HG02852 (cell line): ENCODE results near the gene TBC1D2B.
"Not testable (repeated sequence)": the region's sequence is repeated elsewhere in the genome, so short reads cannot be mapped to it uniquely, and the experiment has no call there.

ENCODE experiments used
- ATAC-seq: cut with Tn5 transposase; IDR thresholded peaks from one replicate; pipeline ENCODE4 v1.9.1; 2021; ENCODE audit warnings: mild to moderate bottlenecking, moderate library complexity; ENCODE audit not compliant: unreplicated experiment

The TBC1D2B gene

DNA sequence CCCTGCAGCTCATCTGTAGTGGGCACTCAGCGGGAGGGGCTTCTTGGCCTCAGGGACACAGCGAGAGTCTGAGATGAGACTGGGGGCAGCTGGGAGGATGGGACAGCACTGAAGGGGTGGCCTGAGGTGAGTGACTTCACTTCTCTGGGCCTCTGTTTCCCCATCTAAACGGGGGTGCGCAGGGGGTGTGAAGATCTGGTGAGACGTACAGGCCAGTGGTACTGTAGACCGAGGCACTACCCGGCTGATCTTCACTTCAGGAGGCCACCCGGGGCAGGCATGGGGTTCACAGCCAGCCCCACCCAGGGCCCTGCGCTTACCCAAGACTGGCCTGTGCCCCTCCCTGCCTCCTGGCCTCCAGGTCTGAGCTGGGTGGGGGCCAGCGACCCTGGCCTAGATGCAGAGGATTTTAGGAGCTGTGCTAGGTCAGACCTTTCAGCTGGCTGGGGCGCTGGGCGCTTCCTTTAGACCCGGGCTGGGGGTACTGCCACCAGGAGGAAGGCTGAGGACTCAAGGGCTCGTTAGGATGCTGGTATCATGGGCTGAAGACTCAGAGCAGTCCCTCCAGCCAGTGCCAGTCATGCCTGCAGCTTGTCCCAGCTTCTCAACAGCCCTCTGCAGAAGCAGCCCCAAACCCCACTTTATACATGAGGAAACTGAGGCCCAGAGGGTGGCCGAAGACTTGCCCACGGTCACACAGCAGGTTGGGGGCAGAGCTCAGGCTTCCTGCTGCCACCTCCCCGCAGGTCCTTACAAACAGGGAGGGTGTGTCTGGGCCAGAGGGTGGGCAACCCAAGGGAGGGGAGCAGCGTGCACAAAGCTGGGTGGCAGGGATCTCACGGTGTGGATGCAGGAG is 99.4 kb downstream of the TBC1D2B start:
- ATAC-seq: not testable (repeated sequence)

DNA sequence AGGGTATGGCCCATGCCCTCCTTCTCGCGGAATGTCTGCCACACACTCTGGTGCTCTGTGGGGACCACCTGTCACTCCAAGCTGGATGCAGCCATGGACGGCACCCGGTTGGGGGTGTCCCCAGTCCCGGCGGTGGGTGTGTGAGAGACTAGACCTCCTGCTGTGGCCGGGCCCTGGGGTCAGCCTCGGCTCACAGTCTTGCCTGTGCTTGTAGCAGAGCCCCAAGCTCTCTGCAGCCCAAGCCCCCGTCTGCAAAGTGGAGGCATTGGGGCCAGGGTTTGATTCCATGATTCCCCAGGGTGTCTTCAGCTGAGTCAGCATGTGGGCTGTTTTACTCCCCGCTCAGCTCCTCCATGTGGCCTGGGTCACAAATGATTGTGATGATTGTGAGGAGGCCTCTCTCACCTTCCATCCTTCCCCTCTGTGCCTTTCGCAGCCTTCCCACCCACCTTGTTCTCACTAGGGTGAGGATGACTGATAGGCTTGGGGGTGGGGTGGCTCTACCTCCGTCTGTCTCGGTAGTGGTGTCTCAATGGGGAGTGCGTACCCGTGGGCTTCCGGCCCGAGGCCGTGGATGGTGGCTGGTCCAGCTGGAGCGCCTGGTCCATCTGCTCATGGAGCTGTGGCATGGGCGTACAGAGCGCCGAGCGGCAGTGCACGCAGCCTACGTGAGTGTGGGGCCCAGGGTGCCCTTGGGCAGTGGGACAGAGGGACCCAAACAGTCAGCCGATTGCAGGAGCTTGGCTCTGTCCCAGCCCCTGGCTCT is 100.6 kb downstream of the TBC1D2B start:
- ATAC-seq: not testable (repeated sequence)

DNA sequence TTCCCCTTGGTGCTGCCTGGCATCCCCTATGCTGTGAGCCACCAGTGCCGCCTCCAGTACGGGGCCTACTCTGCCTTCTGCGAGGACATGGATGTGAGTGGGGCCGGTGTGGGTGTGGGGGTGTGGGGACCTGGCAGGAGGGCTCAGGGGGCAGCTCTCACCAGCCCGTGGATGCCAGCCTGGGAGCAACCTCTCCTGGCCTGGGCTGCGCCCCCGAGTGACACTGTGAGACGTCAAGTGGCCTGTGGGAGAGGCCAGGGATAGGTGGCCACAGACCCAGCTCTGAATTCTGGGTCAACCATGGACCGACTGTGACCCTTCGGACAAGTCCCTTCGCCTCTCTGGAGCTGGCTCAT is 101.4 kb downstream of the TBC1D2B start:
- ATAC-seq: not testable (repeated sequence)

DNA sequence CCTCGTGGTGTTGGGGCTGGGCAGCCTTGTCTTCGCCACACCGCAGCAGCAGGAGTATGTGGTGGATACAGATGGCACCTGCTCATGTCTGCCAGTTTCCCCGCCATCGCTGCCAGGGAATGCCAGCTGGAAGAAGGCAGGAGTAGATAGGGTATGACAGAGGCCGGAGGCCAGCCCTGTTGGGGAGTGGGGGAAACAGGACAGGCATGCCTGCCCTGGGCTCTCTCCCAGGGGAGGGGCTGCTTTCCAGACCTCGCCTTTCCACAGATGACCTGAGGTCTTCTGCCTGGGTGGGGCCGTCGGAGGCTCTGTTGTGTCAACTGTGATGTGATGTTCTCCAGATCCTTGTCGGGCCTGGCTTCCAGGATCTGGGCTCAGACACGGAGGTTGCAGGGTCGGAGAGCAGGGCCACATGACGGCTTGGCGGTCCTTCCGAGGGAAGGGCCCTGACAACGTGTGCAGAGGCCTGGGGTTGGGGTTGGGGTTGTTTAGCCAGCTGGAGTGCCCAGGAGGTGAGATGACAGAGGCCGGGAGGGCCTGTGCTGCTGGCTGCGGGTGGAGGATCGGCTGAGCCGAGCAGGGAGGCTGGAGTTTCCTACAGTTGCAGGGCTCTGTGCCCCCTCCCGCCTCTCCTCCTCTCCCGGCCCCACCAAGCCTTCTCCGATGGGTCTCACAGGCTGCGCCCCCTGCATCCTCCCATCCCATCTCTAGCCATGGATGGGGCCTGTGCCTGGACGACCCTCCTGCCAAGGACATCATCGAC is 102.0 kb downstream of the TBC1D2B start:
- no peak for ATAC-seq

DNA sequence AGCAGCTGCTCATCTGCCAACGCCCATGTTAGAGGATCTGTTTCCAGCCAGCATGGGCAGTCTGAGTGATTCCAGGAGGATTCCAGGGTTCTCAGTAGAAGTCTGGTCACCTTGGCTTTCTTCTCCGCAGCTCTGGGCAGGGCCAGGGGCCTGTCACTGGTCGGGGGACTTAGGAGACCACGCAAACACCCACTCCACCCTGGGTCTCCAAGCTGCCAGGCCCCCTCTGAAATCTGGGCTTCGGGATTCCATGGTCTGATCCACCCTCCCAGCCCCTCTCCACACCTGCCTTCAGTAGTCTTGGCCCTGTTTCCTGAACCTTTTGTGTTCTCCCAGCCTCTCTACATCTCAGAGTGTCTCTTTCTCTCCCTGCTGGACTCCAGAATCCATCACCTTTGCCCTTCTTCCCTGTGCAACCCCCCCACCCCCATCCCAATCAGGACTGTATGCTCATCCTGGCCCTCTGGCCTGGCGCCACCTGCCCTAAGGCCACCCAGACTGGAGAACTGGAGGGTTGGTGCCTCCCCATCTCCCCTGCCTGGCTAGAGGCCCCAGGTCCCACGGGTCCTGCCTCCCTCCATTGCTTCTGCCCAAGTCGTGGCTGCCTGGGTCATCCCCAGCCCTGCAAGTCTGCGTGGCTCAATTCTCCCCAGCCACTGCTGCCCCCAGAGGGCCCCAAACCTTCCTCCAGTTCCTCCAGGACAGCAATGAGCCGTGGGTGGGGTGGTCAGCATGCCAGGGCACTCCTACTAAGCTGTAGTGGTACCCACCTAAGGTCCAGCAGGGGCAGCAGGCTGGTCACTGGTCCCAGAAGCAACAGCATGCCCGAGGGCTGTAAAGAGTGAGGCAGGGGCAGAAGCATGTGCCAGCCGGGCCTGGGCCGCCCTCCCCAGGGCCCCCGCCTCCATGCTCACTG is 102.8 kb downstream of the TBC1D2B start:
- no peak for ATAC-seq

DNA sequence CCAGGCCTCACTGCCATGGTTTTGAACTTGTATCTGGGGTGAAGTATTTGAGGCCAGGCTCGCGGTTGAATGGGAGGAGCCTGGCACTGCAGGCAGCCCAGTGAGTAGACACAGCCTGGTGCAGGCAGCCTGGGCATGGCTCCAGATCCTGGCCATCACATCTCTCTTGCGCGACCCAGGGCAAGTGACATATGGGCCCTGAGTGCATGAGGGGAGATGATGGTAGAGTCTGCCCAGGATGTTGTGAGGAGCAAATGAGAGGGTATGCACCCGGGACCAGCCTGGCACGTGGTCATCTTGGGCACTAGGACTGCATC is 103.5 kb downstream of the TBC1D2B start:
- ATAC-seq: no peak

DNA sequence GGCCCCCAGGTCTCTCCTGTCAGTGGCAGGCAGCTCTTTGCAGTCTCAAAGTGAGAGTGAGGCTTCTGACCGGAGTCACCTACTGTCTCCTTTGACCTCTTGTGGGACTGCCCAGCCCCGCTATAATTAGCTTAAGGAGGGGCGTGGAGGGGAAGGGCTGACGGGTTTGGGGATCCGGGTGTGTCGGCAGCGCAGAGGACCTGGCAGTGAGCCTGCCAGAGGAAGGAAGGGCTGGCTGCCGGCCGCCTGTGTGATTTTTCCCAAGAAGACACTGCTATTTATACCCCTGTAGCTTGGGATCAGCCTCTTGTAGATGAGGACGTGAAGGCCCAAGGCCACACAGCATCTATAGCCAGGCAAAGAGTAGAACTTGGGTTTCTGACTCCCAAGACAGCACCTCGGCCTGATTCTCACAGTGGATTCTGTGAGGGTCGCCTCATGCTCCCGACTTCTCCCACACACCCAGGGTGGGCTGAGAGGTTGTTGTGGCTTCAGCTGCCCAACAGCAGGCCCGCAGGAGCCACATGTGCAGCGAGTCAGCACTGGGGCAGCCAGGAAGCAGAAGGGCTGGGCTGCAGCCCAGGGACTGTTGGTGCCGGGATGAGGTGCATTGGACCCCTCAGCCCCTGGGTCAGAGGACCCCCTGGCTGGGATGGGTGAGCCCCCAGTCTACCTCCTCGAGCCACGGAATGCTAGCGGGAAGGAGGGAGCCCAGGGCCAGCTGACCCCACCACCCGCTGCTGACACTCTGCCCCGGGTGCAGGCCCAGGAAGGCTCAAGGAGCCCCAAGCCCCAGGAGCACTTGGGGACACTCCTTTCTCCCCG is 104.0 kb downstream of the TBC1D2B start:
- ATAC-seq: not testable (repeated sequence)

DNA sequence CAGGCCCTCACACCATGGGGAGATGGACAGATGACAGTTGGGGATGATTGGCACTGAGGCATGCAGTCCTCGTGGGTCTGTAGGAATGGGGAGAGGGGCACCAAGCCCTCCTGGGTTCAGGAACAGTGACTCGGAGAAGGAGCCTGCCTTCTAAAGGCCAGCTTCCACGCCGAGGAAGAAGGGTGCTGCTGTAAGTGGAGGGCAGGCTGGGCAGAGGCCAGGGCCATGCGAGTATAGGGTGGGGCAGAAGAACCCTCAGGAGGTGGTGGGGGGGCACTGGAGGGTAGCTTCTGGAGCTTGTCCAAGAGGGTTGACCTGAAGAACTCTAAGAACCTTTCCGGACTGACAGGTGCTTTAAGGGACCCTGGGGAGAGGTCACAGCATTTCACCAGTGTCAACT is 104.8 kb downstream of the TBC1D2B start:
- ATAC-seq: not testable (repeated sequence)

DNA sequence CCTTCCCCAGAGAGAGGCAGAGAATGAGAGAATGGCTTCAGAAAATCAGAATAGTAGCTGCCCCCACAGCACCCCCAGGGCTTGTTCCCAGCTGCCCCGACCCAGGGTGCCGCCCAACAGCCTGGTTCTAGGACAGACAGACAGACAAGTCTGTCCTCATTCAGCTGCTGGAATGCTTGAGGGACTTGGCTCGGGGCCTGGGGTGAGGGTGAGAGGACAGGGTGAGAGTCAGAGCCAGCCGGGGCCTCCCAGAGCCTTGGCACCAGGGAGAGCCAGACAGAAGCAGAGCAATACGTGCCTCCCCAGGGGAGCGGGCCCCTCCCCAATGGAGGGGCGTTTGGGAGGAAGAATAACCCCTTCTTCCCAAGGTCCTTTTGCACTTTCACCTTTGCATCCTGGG is 105.6 kb downstream of the TBC1D2B start:
- not testable (repeated sequence) for ATAC-seq

DNA sequence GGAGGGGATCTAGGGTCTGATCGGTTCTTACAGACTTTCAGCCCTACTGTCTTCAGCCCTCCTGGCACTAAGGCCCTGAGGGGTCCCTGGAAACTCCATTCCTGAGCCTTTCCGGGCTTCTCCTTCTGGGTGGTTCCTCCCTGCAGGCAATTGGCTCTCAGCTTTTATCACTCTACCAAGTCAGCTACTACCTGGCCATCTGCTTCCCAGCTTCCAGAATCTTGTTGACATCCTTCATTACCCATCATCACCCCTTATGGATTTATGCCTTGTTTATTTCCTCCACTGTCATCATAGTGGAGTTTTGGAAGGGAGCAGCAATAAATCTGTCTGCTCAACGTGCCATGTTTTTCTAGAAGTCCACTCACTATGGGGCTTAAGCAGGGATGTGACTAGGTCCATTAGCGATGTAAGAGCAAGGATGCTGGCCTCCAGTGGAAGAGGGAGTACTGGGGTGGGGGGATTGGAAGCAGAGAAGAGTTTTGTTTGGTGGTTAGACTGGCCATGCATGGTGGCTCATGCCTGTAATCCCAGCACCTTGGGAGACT is 106.6 kb downstream of the TBC1D2B start:
- ATAC-seq: not testable (repeated sequence)

DNA sequence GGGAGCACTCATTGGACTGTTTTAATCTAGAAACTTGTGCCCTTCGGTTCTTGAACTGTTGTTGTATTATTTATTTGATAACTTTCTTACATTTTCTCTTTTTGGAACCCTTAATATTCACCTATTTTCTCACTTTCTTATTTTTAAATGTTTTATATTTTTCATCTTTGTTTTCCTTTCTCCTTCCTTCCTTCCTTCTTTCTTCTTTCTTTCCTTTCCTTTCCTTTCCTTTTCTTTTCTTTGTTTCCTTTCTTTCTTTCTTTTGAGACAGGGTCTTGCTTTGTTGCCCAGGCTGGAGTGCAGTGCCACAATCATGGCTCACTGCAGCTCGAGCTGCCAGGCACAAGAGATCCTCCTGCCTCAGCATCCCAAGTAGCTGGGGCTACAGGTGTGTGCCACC is 108.5 kb downstream of the TBC1D2B start:
- no peak for ATAC-seq

DNA sequence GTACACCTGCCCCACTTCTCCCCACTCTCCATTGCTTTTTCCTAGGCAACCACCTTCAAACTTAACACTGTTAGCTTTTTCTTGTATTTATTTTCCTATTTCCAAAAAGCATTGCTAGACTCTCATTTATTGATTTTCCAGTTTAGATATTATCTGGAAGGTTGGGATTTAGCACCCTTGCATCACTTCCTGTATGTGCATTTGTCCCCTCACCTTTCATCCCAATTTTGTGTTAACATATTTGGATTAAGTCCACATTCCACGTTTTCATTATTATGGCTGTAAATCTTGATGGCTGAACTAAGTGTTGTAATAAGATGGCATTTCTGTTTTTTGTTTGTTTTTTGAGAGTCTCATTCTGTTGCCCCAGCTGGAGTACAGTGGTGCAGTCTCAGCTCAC is 109.7 kb downstream of the TBC1D2B start:
- no peak for ATAC-seq

DNA sequence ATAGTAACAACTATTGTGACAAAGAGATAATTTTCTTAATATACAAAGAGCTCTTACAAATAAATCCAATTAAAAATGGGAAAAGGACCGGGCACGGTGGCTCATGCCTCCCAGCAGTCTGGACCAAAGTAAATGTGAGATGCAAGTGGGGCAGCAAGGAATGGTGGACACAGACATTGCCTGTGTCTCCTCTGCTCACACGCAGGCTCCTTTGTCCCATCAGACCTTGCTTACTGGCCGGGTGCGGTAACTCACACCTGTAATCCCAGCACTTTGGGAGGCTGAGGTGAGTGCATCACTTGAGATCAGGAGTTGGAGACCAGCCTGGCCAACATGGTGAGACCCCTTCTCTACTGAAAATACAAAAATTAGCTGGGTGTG is 110.3 kb downstream of the TBC1D2B start:
- not testable (repeated sequence) for ATAC-seq

DNA sequence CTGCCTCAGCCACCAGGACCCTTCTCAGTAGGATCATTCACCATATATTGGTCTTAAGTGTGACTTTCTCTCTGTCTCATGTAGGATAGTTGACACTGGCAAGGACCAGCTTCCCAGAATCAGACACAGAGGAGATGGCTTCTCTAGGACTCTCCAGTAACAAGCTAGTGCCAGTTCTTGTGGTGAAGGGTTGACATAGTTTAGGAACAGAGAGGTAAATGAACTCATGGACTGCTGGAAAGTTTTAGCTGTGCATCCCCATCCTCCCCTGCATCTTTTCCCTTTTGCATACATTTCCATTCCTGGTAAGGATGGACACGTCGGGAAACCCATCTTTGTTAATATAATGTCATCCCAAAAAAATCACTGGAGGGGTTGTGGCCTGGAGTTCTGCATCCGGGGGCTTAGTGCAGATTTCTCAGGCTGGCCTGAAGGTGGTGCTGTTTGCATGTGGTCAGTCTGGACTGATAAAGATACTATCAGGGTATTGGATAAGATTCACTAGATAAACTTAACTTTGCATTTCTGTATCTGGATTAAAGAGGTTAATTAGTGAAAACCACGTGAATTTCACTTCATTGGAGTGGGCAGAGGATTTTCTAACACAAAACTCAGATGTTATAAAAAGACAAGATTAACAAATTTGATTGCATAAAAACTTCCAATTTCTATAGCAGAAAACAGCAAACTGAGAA is 110.8 kb downstream of the TBC1D2B start:
- no peak for ATAC-seq

DNA sequence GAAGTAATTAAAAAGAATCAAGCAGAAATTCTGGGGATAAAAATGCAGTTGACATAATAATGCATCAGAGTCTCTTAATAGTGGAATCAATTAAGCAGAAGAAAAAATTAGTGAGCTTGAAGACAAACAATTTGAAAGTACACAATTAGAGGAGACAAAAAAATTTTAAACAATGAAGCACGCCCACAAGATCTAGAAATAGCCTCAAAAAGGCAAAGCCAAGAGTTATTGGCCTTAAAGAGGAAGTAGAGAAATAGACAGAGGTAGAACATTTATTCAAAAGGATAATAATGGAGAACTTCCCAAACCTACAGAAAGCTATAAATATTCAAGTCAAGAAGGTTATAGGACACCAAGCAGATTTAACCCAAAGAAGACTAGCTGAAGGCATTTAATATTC is 113.3 kb downstream of the TBC1D2B start:
- no peak for ATAC-seq

DNA sequence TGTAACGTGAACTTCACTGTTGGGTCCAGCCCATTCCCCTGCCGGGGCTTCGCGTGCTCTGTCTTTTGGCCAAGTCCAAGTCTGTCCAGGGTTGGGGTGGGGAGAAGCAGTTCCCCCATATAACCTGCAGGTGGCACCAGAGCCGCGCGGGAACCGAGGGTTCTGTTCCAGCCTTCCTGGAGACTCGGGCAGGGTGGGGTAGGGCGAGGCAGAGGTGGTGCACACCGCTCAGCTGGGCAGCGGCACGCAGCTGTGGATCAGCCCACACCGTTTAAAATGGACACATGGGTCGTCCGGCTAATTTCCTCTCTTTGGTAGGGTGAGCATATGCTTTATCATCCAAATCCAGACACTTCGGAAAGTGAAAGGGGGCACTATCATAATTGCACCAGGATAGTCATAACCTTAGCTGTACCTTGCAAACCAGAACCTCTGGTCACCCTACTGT is 118.1 kb downstream of the TBC1D2B start:
- ATAC-seq: no peak

DNA sequence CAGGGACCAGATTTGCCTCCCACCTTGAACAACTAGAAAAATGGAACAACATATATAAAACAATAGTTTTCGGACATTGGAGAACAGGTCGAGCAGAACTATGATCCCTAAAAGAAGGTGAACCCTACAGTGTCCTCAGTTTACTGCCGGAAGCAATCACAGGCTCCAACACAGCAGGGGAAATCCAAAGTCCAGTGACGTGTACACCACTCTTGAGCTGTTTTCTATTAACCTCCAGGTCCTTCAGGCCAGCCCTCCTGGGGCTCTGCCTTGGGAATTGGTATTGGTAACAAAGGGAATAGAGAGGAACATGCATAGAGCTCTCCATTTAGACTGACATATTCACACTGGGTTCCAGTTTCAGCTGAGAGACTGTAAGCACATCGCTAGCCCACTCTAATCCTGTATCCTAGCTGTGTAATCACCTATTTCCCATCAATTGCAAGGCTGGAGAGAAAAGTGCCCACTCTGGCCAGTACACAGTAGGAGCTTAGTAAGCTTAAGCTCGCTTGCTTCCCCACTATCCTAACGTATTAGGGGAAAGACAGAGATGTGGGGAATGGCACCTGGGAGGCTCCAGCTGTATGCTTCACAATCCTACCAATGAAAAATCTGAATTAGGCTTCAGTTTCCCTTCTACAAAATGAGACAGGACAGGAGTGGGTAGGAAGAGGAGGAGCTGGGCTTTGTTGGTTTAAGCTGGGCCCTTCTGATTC is 118.6 kb downstream of the TBC1D2B start:
- ATAC-seq: not testable (repeated sequence)

DNA sequence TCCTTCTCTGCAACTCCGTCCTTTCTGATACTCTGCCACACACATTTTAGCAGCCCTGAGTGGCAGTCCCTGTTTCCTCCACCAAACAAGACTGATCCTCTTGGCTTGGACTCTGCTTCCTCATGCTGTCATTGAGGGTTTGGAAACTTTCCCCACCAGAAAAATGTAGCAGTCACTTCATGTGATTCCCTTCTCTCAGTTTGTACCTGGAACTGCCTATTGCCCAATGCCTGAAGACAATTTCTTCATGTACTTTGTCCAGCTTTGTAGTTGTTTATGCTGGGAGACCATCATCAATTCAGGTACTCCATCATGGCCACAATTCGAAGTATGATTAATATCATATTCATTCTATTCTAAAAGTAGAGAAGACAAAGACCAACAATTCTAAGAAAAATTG is 119.5 kb downstream of the TBC1D2B start:
- not testable (repeated sequence) for ATAC-seq
